Type B pancreatic cell (in vitro differentiated cells): ENCODE data around the gene OR5D13. TPM values are rescaled to one million over a fixed set of nuclear protein-coding genes. Genes with fewer than 3 reads are reported as not detected.

Source experiments
- DNase-seq: peaks from one replicate; pipeline ENCODE4 v3.0.0; 2021; ENCODE audit warnings: mixed read lengths; ENCODE audit not compliant: unreplicated experiment; ENCODE audit errors: extremely low spot score
- H3K27ac Mint-ChIP-seq: 2 replicates; pipeline ENCODE4 v1.8.0; 2021; ENCODE audit warnings: mild to moderate bottlenecking, mixed read lengths
- H3K27me3 Mint-ChIP-seq: 2 replicates; pipeline ENCODE4 v1.8.0; 2021; ENCODE audit warnings: mixed read lengths
- H3K36me3 Mint-ChIP-seq: 2 replicates; pipeline ENCODE4 v1.8.0; 2021; ENCODE audit warnings: mixed read lengths
- H3K4me1 Mint-ChIP-seq: one replicate; pipeline ENCODE4 v1.8.0; 2021; ENCODE audit warnings: mixed read lengths; ENCODE audit not compliant: unreplicated experiment
- H3K4me3 Mint-ChIP-seq: 2 replicates; pipeline ENCODE4 v1.8.0; 2021; ENCODE audit warnings: mild to moderate bottlenecking, mixed read lengths
- H3K9me3 Mint-ChIP-seq: 2 replicates; pipeline ENCODE4 v1.8.0; 2021; ENCODE audit warnings: mixed read lengths
- total RNA-seq: library from RNA; stranded (reverse); gene quantifications from 2 replicates; pipeline ENCODE4 v1.2.1, GENCODE V29; 2021; ENCODE audit warnings: low replicate concordance
- TF ChIP-seq, protein P1 (sequence below): fragments of 200-600 bp; sonication (generic); conservative IDR thresholded peaks from 2 replicates; pipeline ENCODE4 v1.5.0; 2021; ENCODE audit warnings: antibody characterized with exemption, mild to moderate bottlenecking

Gene OR5D13
- total RNA-seq, 1 donor from 2014 or later, result not detected

DNA sequence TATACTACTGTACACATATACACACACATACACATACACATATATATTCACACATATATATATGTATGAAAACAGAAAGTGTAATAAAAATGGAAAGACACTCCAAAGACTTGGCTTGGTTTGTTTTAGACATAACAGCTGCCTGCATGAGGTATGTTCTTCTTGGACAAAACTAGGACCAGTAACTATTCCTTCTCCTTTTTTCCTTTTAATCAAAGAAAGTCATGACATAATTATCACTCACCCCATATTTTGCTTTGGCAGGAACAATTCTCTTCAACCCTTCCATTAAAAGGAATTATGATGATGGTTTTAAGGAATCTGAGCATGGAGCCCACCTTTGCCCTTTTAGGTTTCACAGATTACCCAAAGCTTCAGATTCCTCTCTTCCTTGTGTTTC is 22.0 kb downstream of the OR5D13 start, which contains the start of gene OR5D14:
OR5D14 (plus strand) TSS at position 301 of the 400 bp plus-strand sequence; CDS start at position 301, 0 bp downstream.
- TF ChIP-seq, protein P1, sequence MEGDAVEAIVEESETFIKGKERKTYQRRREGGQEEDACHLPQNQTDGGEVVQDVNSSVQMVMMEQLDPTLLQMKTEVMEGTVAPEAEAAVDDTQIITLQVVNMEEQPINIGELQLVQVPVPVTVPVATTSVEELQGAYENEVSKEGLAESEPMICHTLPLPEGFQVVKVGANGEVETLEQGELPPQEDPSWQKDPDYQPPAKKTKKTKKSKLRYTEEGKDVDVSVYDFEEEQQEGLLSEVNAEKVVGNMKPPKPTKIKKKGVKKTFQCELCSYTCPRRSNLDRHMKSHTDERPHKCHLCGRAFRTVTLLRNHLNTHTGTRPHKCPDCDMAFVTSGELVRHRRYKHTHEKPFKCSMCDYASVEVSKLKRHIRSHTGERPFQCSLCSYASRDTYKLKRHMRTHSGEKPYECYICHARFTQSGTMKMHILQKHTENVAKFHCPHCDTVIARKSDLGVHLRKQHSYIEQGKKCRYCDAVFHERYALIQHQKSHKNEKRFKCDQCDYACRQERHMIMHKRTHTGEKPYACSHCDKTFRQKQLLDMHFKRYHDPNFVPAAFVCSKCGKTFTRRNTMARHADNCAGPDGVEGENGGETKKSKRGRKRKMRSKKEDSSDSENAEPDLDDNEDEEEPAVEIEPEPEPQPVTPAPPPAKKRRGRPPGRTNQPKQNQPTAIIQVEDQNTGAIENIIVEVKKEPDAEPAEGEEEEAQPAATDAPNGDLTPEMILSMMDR, result no peak
- Mint-ChIP-seq H3K9me3 (no peaks in the 10 kb centered on the region), H3K4me3 (no peak within 1 kb of the TSS), H3K27me3 (no peaks in the 10 kb centered on the region), H3K36me3 (no peaks in the 10 kb centered on the region), H3K27ac (no peak within 1 kb of the TSS), H3K4me1 (no peaks in the 10 kb centered on the region)
- no peak for DNase-seq

DNA sequence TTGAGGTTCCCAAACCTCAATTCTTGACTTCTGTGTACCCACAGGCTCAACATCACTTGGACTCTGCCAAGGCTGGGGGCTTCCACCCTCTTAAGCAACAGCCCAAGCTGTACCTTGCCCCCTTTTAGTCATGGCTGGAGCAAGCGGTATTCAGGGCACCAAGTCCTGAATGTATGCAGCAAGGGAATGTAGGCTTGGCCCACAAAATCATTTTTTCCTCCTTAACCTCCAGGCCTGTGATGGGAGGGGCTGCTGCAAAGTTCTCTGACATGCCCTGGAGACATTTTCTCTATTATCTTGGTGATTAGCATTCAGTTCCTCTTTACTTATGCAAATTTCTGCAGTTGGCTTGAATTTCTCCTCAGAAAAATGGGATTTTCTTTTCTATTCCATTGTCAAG is 33.0 kb downstream of the OR5D13 start:
- H3K27ac Mint-ChIP-seq, result no peak overlapping the region
- no peaks in the 10 kb centered on the region for H3K36me3 Mint-ChIP-seq
- H3K27me3 Mint-ChIP-seq, result no peaks in the 10 kb centered on the region
- H3K4me3 Mint-ChIP-seq, result no peak overlapping the region
- H3K9me3 Mint-ChIP-seq, result peaks cover 15% of the 10 kb centered on the region
- no peak for DNase-seq
- TF ChIP-seq, protein P1, result no peak
- H3K4me1 Mint-ChIP-seq, result no peaks in the 10 kb centered on the region

DNA sequence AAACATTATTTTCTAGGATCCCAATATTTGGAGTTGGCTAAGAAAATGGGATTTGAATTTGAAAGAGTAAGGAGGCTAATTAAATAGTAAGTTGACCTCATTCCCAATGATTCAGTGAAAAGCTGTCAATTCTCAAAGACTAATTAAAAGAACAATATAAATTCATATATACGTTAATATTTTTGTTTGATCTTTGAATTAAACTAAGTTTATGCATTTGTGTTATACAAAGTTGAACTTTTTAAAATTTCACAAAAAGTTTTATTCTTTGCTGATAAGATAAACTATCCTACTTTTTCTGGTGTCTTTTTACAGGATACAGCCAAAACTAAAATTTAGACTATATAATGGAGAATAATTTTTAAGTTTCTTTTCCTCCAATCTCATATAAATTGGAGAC is 37.8 kb downstream of the OR5D13 start, which contains the start of gene OR5L1:
OR5L1 (plus strand) TSS at position 301 of the 400 bp plus-strand sequence. CDS start 100 bp downstream, outside the sequence.
- Mint-ChIP-seq H3K27me3 (no peaks in the 10 kb centered on the region), H3K36me3 (no peaks in the 10 kb centered on the region), H3K4me1 (no peaks in the 10 kb centered on the region), H3K4me3 (no peak within 1 kb of the TSS), H3K27ac (no peak within 1 kb of the TSS), H3K9me3 (peaks cover 7% of the 10 kb centered on the region)
- DNase-seq, result no peak
- TF ChIP-seq, protein P1, result no peak

DNA sequence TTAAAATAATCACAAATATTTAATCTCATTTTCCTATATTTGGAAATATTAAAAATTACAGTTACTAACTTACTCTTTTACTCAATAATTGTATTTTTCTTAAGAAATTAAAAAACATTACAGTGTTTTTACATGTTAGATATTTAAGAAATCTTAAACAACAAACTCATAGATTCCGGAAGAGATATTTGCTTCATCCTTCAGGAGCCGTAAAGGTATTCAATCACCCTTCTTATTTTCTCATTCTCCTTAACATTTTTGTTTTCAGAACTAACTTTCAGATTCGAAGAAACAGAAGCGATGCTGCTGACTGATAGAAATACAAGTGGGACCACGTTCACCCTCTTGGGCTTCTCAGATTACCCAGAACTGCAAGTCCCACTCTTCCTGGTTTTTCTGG is 46.1 kb downstream of the OR5D13 start, which contains the start of gene OR5D18:
OR5D18 (plus strand) TSS at position 301 of the 400 bp plus-strand sequence; CDS start at position 301, 0 bp downstream.
- H3K9me3 Mint-ChIP-seq, result no peaks in the 10 kb centered on the region
- H3K27me3 Mint-ChIP-seq, result no peaks in the 10 kb centered on the region
- H3K4me1 Mint-ChIP-seq, result no peaks in the 10 kb centered on the region
- DNase-seq, result no peak
- TF ChIP-seq, protein P1, result no peak
- no peaks in the 10 kb centered on the region for H3K36me3 Mint-ChIP-seq
- H3K4me3 Mint-ChIP-seq, result no peak within 1 kb of the TSS
- no peak within 1 kb of the TSS for H3K27ac Mint-ChIP-seq

Other genes with a start within 250 kb of the OR5D13 start
- gene OR4C15, start 219.0 kb upstream of the OR5D13 start, total RNA-seq, result not detected in 2 replicates
- gene OR4C16, start 201.3 kb upstream of the OR5D13 start, total RNA-seq, result not detected in 2 replicates
- not detected in 2 replicates for gene OR4C11, start 165.8 kb upstream of the OR5D13 start, total RNA-seq
- gene OR4P4, start 138.3 kb upstream of the OR5D13 start, total RNA-seq, result not detected in 2 replicates
- gene OR4S2, start 125.1 kb upstream of the OR5D13 start, total RNA-seq, result not detected in 2 replicates
- gene OR4C6, start 111.2 kb upstream of the OR5D13 start, total RNA-seq, result not detected in 2 replicates
- not detected in 2 replicates for gene OR5D14, start 22.1 kb downstream of the OR5D13 start, total RNA-seq
- not detected in 2 replicates for gene OR5L1, start 37.9 kb downstream of the OR5D13 start, total RNA-seq
- not detected in 2 replicates for gene OR5D18, start 46.2 kb downstream of the OR5D13 start, total RNA-seq
- gene OR5L2, start 53.8 kb downstream of the OR5D13 start, total RNA-seq, result not detected in 2 replicates
- gene OR5D16, start 65.3 kb downstream of the OR5D13 start, total RNA-seq, result not detected in 2 replicates
- gene TRIM51, start 109.9 kb downstream of the OR5D13 start, total RNA-seq, result not detected in 2 replicates
- not detected in 2 replicates for gene OR5W2, start 141.1 kb downstream of the OR5D13 start, total RNA-seq
- gene OR5I1, start 163.0 kb downstream of the OR5D13 start, total RNA-seq, result not detected in 2 replicates
- gene OR10AG1, start 196.5 kb downstream of the OR5D13 start, total RNA-seq, result not detected in 2 replicates
- not detected in 2 replicates for gene OR5F1, start 221.2 kb downstream of the OR5D13 start, total RNA-seq